HG03045 (cell line): ENCODE measurements around the gene FDXACB1.
"Not testable (repeated sequence)": the region's sequence is repeated elsewhere in the genome, so short reads cannot be mapped to it uniquely, and the experiment has no call there.

ENCODE experiments used
- ATAC-seq: cut with Tn5 transposase; IDR thresholded peaks from one replicate; pipeline ENCODE4 v1.9.1; 2021; ENCODE audit warnings: mild to moderate bottlenecking, moderate library complexity; ENCODE audit not compliant: unreplicated experiment

The FDXACB1 gene

GRCh38 chr11:111910676-111911562 lies 32.0 kb upstream of the FDXACB1 start:
- ATAC-seq: no peak

- no peak for ATAC-seq
These were observed 30.4 kb upstream of the FDXACB1 start for GRCh38 chr11:111909378-111909777.

- ATAC-seq: no peak
These were observed 29.8 kb upstream of the FDXACB1 start for GRCh38 chr11:111908639-111909305.

GRCh38 chr11:111906680-111907079 lies 27.7 kb upstream of the FDXACB1 start:
- ATAC-seq: no peak

- ATAC-seq: no peak
These were observed 26.4 kb upstream of the FDXACB1 start for GRCh38 chr11:111905411-111905810.

GRCh38 chr11:111886844-111887243 lies 7.9 kb upstream of the FDXACB1 start:
- no peak for ATAC-seq

- no peak for ATAC-seq
These were observed 7.1 kb upstream of the FDXACB1 start for GRCh38 chr11:111886032-111886431.

GRCh38 chr11:111885053-111885452 lies 6.1 kb upstream of the FDXACB1 start:
- not testable (repeated sequence) for ATAC-seq

GRCh38 chr11:111882202-111882601 lies 3.2 kb upstream of the FDXACB1 start:
- ATAC-seq: no peak

GRCh38 chr11:111879637-111879960 lies 634 bp upstream of the FDXACB1 start:
- ATAC-seq: no peak

- ATAC-seq: no peak
These were observed 548 bp downstream of the FDXACB1 start for GRCh38 chr11:111878385-111878848.

GRCh38 chr11:111871693-111872161 lies 7.2 kb downstream of the FDXACB1 start:
- no peak for ATAC-seq

- peak; percentile 95 for ATAC-seq
These were observed 7.9 kb downstream of the FDXACB1 start, which contains the start of gene ALG9 for GRCh38 chr11:111870886-111871692. ALG9 (minus strand) TSS chr11:111871581; CDS start chr11:111871482, 99 bp downstream.

- ATAC-seq: no peak
These were observed 8.5 kb downstream of the FDXACB1 start for GRCh38 chr11:111870522-111870885.

GRCh38 chr11:111870113-111870512 lies 8.9 kb downstream of the FDXACB1 start:
- no peak for ATAC-seq

- ATAC-seq: no peak
These were observed 18.7 kb downstream of the FDXACB1 start for GRCh38 chr11:111860257-111860656.

- no peak for ATAC-seq
These were observed 23.5 kb downstream of the FDXACB1 start for GRCh38 chr11:111855506-111855905.

- ATAC-seq: no peak
These were observed 26.9 kb downstream of the FDXACB1 start for GRCh38 chr11:111852103-111852502.

GRCh38 chr11:111851636-111852035 lies 27.3 kb downstream of the FDXACB1 start:
- ATAC-seq: no peak

GRCh38 chr11:111851067-111851466 lies 27.9 kb downstream of the FDXACB1 start:
- no peak for ATAC-seq

GRCh38 chr11:111849631-111850030 lies 29.3 kb downstream of the FDXACB1 start:
- no peak for ATAC-seq
